ENCODE measurements around the gene NCR3LG1.

NCR3LG1 gene

GRCh38 chr11:17391493-17392355 lies 40.1 kb downstream of the NCR3LG1 start:
- H3K27me3 ChIP-seq (ENCODE audit: insufficient read depth, poor library complexity, severe bottlenecking): peaks cover 2% of the 10 kb centered on the region
- no peak for DNase-seq (ENCODE audit: low read depth in 1 of 2, low spot score in 1 of 2)
- H3K4me3 ChIP-seq (replicated peaks; ENCODE audit: insufficient read depth, low read length): no peak overlapping the region
- H3K27ac ChIP-seq (replicated peaks): no peak overlapping the region
- no peak for TF ChIP-seq CTCF (IDR thresholded peaks at IDR 0.05; ENCODE audit: insufficient read depth, low read length)
- no peak for TF ChIP-seq GABPA (IDR thresholded peaks at IDR 0.05; ENCODE audit: low read depth)
- no peak for TF ChIP-seq SPI1 (IDR thresholded peaks at IDR 0.05; ENCODE audit: borderline replicate concordance, low read depth)
- no peak for TF ChIP-seq POLR2AphosphoS5 (IDR thresholded peaks at IDR 0.05; ENCODE audit: low read depth)
- TF ChIP-seq REST (IDR thresholded peaks at IDR 0.05; ENCODE audit: insufficient replicate concordance, low read depth): no peak

DNA sequence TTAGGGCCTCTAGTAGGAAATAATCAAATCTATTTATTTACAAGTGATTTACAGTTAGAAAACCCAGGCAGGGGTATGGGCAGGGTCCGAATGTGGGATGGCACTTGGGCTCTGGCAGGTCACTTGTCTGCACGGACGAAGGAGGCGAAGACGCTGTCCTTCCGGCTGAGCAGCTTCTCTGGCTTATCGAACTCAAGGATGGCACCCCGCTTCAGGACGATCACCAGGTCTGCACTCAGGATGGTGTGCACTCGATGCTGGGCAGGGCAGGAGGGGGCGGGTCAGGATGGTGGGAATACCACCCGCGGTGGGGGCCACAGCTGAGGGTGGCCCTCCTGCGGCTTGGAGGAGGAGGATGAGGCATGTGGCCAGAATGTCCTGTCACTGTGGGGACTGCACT lies 41.3 kb downstream of the NCR3LG1 start:
- DNase-seq (ENCODE audit: low read depth in 1 of 2, low spot score in 1 of 2): no peak
- no peak overlapping the region for H3K27ac ChIP-seq (replicated peaks)
- peaks cover 2% of the 10 kb centered on the region for H3K27me3 ChIP-seq (ENCODE audit: insufficient read depth, poor library complexity, severe bottlenecking)
- no peak overlapping the region for H3K4me3 ChIP-seq (replicated peaks; ENCODE audit: insufficient read depth, low read length)
- TF ChIP-seq POLR2AphosphoS5 (IDR thresholded peaks at IDR 0.05; ENCODE audit: low read depth): no peak
- no peak for TF ChIP-seq GABPA (IDR thresholded peaks at IDR 0.05; ENCODE audit: low read depth)
- no peak for TF ChIP-seq SPI1 (IDR thresholded peaks at IDR 0.05; ENCODE audit: borderline replicate concordance, low read depth)
- TF ChIP-seq CTCF (IDR thresholded peaks at IDR 0.05; ENCODE audit: insufficient read depth, low read length): no peak
- no peak for TF ChIP-seq REST (IDR thresholded peaks at IDR 0.05; ENCODE audit: insufficient replicate concordance, low read depth)

DNA sequence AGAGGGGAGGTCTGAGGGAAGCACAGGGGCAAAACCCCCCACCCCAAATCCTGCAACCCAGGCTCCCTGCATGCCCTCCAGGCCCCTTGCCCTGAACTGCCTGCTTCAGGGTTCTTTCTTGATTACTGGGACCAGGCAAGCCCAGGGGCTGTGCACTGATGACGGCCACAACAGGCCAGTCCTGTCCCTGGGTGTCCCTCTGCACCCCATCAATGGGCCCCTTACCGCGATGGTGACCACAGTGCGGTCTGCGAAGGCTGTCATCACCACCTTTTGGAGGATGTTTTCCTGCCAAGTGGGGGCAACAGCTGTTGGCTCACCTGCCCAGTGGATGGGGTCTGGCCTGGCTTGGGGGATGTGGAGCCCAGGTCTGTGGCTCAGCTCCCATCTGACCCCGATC lies 41.9 kb downstream of the NCR3LG1 start:
- DNase-seq (ENCODE audit: low read depth in 1 of 2, low spot score in 1 of 2): no peak
- Histone ChIP-seq H3K27me3 (ENCODE audit: insufficient read depth, poor library complexity, severe bottlenecking) (peaks cover 2% of the 10 kb centered on the region), H3K4me3 (replicated peaks; ENCODE audit: insufficient read depth, low read length) (no peak overlapping the region), H3K27ac (replicated peaks) (no peak overlapping the region)
- TF ChIP-seq SPI1 (IDR thresholded peaks at IDR 0.05; ENCODE audit: borderline replicate concordance, low read depth) (no peak), POLR2AphosphoS5 (IDR thresholded peaks at IDR 0.05; ENCODE audit: low read depth) (no peak), REST (IDR thresholded peaks at IDR 0.05; ENCODE audit: insufficient replicate concordance, low read depth) (no peak), CTCF (IDR thresholded peaks at IDR 0.05; ENCODE audit: insufficient read depth, low read length) (no peak)
